OCI-LY1 (cell line): ENCODE results near the gene CDKAL1.

Source experiments
- EZH2 ChIP-seq: fragments of 200-600 bp; sonication (generic), shearing (Covaris generic); IDR thresholded peaks from 2 replicates; pipeline ENCODE4 v1.8.0; 2017; ENCODE audit warnings: borderline replicate concordance, mixed run types, mild to moderate bottlenecking, antibody characterized with exemption, low read length, moderate library complexity, mixed read lengths
- TF ChIP-seq, protein P1 (sequence below): fragments of 200-600 bp; sonication (generic), shearing (Covaris generic); IDR thresholded peaks from 2 replicates; pipeline ENCODE4 v1.5.1; 2017; ENCODE audit warnings: mild to moderate bottlenecking, antibody characterized with exemption, low read length, moderate library complexity, mixed read lengths

DNA sequence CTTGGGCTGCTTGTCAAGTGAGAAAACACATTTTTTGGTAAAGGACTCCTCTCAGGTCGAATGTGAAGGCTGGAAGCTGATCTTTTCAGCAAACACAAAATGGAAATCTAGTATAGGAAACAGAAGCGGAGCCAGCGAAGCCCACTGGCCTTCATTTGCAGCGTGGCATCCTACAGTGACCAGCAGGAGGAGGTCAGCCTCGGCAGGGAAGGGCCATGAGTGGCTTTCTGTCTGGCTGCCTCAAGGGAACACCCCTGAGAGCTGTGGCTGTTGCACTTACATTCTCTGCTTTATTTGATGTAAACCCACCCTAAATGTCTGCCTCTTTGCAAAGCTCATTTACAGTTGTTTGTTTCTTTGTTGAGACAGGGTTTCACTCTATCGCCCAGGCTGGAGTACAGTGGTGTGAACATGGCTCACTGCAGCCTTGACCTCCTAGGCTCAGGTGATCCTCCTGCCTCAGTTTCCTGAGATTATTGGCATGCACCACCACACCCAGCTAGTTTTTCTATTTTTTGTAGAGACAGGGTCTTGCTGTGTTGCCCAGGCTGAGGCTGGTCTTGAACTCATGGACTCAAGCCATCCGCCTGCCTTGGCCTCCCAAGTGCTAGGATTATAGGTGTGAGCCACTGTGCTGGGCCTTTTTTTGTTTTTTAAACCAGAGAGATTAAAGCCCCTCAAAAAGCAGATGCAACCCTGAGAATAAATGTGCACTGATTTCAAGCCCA, 737.3 kb downstream of the CDKAL1 start:
- TF ChIP-seq, protein P1, sequence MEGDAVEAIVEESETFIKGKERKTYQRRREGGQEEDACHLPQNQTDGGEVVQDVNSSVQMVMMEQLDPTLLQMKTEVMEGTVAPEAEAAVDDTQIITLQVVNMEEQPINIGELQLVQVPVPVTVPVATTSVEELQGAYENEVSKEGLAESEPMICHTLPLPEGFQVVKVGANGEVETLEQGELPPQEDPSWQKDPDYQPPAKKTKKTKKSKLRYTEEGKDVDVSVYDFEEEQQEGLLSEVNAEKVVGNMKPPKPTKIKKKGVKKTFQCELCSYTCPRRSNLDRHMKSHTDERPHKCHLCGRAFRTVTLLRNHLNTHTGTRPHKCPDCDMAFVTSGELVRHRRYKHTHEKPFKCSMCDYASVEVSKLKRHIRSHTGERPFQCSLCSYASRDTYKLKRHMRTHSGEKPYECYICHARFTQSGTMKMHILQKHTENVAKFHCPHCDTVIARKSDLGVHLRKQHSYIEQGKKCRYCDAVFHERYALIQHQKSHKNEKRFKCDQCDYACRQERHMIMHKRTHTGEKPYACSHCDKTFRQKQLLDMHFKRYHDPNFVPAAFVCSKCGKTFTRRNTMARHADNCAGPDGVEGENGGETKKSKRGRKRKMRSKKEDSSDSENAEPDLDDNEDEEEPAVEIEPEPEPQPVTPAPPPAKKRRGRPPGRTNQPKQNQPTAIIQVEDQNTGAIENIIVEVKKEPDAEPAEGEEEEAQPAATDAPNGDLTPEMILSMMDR: no peak
- TF ChIP-seq EZH2: no peak
